ENCODE results near the gene FAM227A.
"Not testable (repeated sequence)": the region's sequence is repeated elsewhere in the genome, so short reads cannot be mapped to it uniquely, and the experiment has no call there.

The FAM227A gene

GRCh38 chr22:38610234-38610633 lies 46.0 kb downstream of the FAM227A start:
- no peak for DNase-seq

- no peak for DNase-seq
These were observed 47.0 kb downstream of the FAM227A start for GRCh38 chr22:38608992-38609750.

GRCh38 chr22:38607680-38608079 lies 48.5 kb downstream of the FAM227A start:
- no peak for DNase-seq

- DNase-seq = no peak
These were observed 54.0 kb downstream of the FAM227A start for GRCh38 chr22:38602166-38602565.

GRCh38 chr22:38601221-38601764 lies 54.9 kb downstream of the FAM227A start:
- no peak for DNase-seq

- no peak for DNase-seq
These were observed 56.7 kb downstream of the FAM227A start for GRCh38 chr22:38599466-38599865.

- DNase-seq = not testable (repeated sequence)
These were observed 73.3 kb downstream of the FAM227A start for GRCh38 chr22:38582923-38583322.

GRCh38 chr22:38578505-38578904 lies 77.7 kb downstream of the FAM227A start:
- DNase-seq = no peak

GRCh38 chr22:38572065-38572464 lies 84.1 kb downstream of the FAM227A start:
- peak in 1 of 2 experiments; percentile 28 for DNase-seq

GRCh38 chr22:38570779-38571364 lies 85.3 kb downstream of the FAM227A start:
- peak; percentile 30 to 53 for DNase-seq

- peak; percentile 99 to 100 for DNase-seq
These were observed 86.0 kb downstream of the FAM227A start, which contains the start of gene DMC1 for GRCh38 chr22:38569972-38570778. Gene DMC1, minus strand, starts transcription at chr22:38570183. Its CDS starts 1,927 bp downstream, at chr22:38568256.

- DNase-seq = peak in 1 of 2 experiments; percentile 29
These were observed 86.8 kb downstream of the FAM227A start for GRCh38 chr22:38569181-38569971.

GRCh38 chr22:38567531-38568285 lies 88.5 kb downstream of the FAM227A start:
- DNase-seq = no peak

GRCh38 chr22:38566726-38567504 lies 89.3 kb downstream of the FAM227A start:
- no peak for DNase-seq

GRCh38 chr22:38565441-38565840 lies 90.8 kb downstream of the FAM227A start:
- no peak for DNase-seq

- DNase-seq = no peak
These were observed 91.5 kb downstream of the FAM227A start for GRCh38 chr22:38564669-38565068.

- no peak for DNase-seq
These were observed 101.9 kb downstream of the FAM227A start for GRCh38 chr22:38554281-38554680.

GRCh38 chr22:38549101-38549894 lies 106.9 kb downstream of the FAM227A start:
- DNase-seq = no peak

- DNase-seq = no peak
These were observed 115.5 kb downstream of the FAM227A start for GRCh38 chr22:38540701-38541100.

Data from activated CD4-positive, alpha-beta T cell treated with anti-CD3 and anti-CD28 coated beads, Interleukin-2, amount 50 U/mL, for 48 hours (primary cell).